ENCODE results near the gene PACRG. TPM values are rescaled to one million over a fixed set of nuclear protein-coding genes. Genes with fewer than 3 reads are reported as not detected.

The PACRG gene
- polyA plus RNA-seq, 2 of the 4 experiments (the other 2 are of a cell fraction) = 0.14 to 0.30 TPM

DNA sequence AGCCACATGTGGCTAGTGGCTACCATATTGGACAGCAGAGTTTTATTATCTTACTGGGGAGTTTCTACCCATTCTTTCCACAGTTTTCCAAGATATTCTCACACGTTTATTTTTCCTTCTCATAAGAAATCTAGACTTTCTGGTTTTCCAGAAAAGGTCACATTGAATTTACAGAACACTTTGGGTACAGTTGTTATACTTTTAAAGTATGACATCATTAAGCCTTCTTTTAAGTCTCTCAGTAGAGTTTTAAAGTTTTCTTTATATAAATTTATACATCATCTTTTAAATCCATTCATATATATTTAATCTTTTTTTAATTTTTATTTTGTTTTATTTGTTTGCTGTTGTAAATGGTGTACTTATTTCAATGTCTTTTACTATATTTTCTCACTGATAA is 486.5 kb downstream of the PACRG start:
- no peak overlapping the region for H3K4me2 ChIP-seq
- POLR2A ChIA-PET = no interaction called here
- 12% methylated on average over 1 of the region's 1 CpG for WGBS (ENCODE audit: missing lambda C conversion rate)
- CTCF ChIA-PET = no interaction called here
- no peak for ATAC-seq
- no peak overlapping the region for H3K4me3 ChIP-seq
- FAIRE-seq = no peak
- no peaks in the 10 kb centered on the region for H3K4me1 ChIP-seq
- TF ChIP-seq, protein P1, sequence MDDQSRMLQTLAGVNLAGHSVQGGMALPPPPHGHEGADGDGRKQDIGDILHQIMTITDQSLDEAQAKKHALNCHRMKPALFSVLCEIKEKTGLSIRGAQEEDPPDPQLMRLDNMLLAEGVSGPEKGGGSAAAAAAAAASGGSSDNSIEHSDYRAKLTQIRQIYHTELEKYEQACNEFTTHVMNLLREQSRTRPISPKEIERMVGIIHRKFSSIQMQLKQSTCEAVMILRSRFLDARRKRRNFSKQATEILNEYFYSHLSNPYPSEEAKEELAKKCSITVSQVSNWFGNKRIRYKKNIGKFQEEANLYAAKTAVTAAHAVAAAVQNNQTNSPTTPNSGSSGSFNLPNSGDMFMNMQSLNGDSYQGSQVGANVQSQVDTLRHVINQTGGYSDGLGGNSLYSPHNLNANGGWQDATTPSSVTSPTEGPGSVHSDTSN (IDR thresholded peaks at IDR 0.05) = no peak
- TF ChIP-seq ZNF302 (CRISPR knock-in tag; IDR thresholded peaks at IDR 0.05) = no peak
- no peak for TF ChIP-seq RFX5 (IDR thresholded peaks at IDR 0.05)
- no peak for TF ChIP-seq KDM5A (IDR thresholded peaks at IDR 0.05)
- no peak for TF ChIP-seq SMC3 (IDR thresholded peaks at IDR 0.05)
- no peak for TF ChIP-seq SREBF2 (IDR thresholded peaks at IDR 0.05)
- TF ChIP-seq HOXB5 (CRISPR knock-in tag; IDR thresholded peaks at IDR 0.05) = no peak
- no peak for TF ChIP-seq FOSB (CRISPR knock-in tag; IDR thresholded peaks at IDR 0.05)
- TF ChIP-seq, protein P2, sequence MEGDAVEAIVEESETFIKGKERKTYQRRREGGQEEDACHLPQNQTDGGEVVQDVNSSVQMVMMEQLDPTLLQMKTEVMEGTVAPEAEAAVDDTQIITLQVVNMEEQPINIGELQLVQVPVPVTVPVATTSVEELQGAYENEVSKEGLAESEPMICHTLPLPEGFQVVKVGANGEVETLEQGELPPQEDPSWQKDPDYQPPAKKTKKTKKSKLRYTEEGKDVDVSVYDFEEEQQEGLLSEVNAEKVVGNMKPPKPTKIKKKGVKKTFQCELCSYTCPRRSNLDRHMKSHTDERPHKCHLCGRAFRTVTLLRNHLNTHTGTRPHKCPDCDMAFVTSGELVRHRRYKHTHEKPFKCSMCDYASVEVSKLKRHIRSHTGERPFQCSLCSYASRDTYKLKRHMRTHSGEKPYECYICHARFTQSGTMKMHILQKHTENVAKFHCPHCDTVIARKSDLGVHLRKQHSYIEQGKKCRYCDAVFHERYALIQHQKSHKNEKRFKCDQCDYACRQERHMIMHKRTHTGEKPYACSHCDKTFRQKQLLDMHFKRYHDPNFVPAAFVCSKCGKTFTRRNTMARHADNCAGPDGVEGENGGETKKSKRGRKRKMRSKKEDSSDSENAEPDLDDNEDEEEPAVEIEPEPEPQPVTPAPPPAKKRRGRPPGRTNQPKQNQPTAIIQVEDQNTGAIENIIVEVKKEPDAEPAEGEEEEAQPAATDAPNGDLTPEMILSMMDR (IDR thresholded peaks at IDR 0.05) = no peak
- no peak for TF ChIP-seq HEYL (CRISPR knock-in tag; IDR thresholded peaks at IDR 0.05)
- TF ChIP-seq CBX2 (IDR thresholded peaks at IDR 0.05; ENCODE audit: borderline replicate concordance, low read depth) = no peak
- TF ChIP-seq, protein P3, sequence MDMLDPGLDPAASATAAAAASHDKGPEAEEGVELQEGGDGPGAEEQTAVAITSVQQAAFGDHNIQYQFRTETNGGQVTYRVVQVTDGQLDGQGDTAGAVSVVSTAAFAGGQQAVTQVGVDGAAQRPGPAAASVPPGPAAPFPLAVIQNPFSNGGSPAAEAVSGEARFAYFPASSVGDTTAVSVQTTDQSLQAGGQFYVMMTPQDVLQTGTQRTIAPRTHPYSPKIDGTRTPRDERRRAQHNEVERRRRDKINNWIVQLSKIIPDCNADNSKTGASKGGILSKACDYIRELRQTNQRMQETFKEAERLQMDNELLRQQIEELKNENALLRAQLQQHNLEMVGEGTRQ (IDR thresholded peaks at IDR 0.05) = no peak
- TF ChIP-seq POLR2AphosphoS2 (conservative IDR thresholded peaks at IDR 0.05; ENCODE audit: low read length) = no peak
- no peak for TF ChIP-seq CBX8 (IDR thresholded peaks at IDR 0.05)
- no peak for TF ChIP-seq MAFK (IDR thresholded peaks at IDR 0.05; ENCODE audit: partially characterized antibody)
- no peak for DNase-seq (ENCODE audit: low read depth in 1 of 2, low spot score in 1 of 2)
- 0 out of 3 replicates have a peak, but pooled peaks cover 12% of the 10 kb centered on the region for H3K9me3 ChIP-seq
- no peak overlapping the region for H3K27ac ChIP-seq

DNA sequence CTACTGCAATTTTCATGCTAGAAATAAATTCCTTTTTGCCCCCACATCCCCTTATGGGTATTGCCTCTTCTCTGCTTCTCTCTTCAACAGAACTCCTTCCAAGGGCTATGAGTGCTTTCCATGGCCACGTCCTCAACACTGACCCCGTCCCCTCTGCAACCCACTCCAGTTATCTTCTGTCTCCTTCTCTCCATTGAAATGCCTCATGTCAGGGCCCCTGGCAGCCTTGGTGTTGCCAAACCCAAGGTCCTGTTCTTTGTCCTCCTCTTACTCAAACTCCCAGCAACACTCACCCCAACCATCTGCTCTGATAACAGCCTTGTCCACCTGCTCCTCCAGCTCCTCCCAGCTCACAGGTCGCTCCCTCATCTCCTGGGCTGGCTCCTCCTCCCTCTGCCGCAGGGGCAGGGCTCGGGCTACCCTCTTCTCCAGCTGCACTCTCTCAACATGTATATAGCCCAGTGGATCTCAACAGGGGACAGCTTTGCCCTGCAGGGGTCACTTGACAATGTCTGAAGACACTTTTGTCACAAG is 490.7 kb downstream of the PACRG start:
- H3K27ac ChIP-seq = no peak overlapping the region
- no peaks in the 10 kb centered on the region for H3K9me3 ChIP-seq
- H3K4me1 ChIP-seq = no peaks in the 10 kb centered on the region
- CTCF ChIA-PET = interaction anchor here (1.3 kb wide), 1 partner anchor 10 kb away, joined by 3 read pairs; no protein-coding TSS in a partner anchor
- H3K4me2 ChIP-seq = no peak overlapping the region
- 50% methylated on average over 5 of the region's 5 CpGs for WGBS (ENCODE audit: missing lambda C conversion rate)
- DNase-seq (ENCODE audit: low read depth in 1 of 2, low spot score in 1 of 2) (no peak), FAIRE-seq (no peak), ATAC-seq (no peak)
- TF ChIP-seq BHLHE40 (IDR thresholded peaks at IDR 0.05; ENCODE audit: low read depth, low read length) (no peak), CHD2 (IDR thresholded peaks at IDR 0.05; ENCODE audit: low read length, partially characterized antibody) (no peak), NR3C1 (IDR thresholded peaks at IDR 0.05) (no peak), JUNB (IDR thresholded peaks at IDR 0.05) (no peak), RNF2 (IDR thresholded peaks at IDR 0.05; ENCODE audit: borderline replicate concordance, low read depth) (no peak), HDAC2 (IDR thresholded peaks at IDR 0.05) (no peak), KDM5A (IDR thresholded peaks at IDR 0.05) (no peak), RARB (CRISPR knock-in tag; IDR thresholded peaks at IDR 0.05) (no peak), FOSB (CRISPR knock-in tag; IDR thresholded peaks at IDR 0.05) (no peak), ESRRA (IDR thresholded peaks at IDR 0.05; ENCODE audit: borderline replicate concordance, low read length) (no peak), HOXB5 (CRISPR knock-in tag; IDR thresholded peaks at IDR 0.05) (no peak), SMC3 (IDR thresholded peaks at IDR 0.05) (no peak), HEYL (CRISPR knock-in tag; IDR thresholded peaks at IDR 0.05) (no peak), ZC3H11A (IDR thresholded peaks at IDR 0.05) (no peak), JUN (IDR thresholded peaks at IDR 0.05) (no peak), SREBF2 (IDR thresholded peaks at IDR 0.05) (no peak), GATA3 (IDR thresholded peaks at IDR 0.05; ENCODE audit: borderline replicate concordance) (no peak)
- TF ChIP-seq, protein P4, sequence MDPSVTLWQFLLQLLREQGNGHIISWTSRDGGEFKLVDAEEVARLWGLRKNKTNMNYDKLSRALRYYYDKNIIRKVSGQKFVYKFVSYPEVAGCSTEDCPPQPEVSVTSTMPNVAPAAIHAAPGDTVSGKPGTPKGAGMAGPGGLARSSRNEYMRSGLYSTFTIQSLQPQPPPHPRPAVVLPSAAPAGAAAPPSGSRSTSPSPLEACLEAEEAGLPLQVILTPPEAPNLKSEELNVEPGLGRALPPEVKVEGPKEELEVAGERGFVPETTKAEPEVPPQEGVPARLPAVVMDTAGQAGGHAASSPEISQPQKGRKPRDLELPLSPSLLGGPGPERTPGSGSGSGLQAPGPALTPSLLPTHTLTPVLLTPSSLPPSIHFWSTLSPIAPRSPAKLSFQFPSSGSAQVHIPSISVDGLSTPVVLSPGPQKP (IDR thresholded peaks at IDR 0.05; ENCODE audit: low read depth, low read length) = no peak
- TF ChIP-seq, protein P2 (IDR thresholded peaks at IDR 0.05) = no peak
- TF ChIP-seq, protein P5, sequence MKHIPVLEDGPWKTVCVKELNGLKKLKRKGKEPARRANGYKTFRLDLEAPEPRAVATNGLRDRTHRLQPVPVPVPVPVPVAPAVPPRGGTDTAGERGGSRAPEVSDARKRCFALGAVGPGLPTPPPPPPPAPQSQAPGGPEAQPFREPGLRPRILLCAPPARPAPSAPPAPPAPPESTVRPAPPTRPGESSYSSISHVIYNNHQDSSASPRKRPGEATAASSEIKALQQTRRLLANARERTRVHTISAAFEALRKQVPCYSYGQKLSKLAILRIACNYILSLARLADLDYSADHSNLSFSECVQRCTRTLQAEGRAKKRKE (CRISPR knock-in tag; IDR thresholded peaks at IDR 0.05; ENCODE audit: low read depth) = no peak
- no peak overlapping the region for H3K4me3 ChIP-seq
- POLR2A ChIA-PET = no interaction called here
